GM12891 (cell line): ENCODE measurements around the gene AGBL3.
"Not testable (repeated sequence)": the region's sequence is repeated elsewhere in the genome, so short reads cannot be mapped to it uniquely, and the experiment has no call there.

Experiments
- DNase-seq: peaks from one replicate; pipeline ENCODE4 v3.0.0; 2011; ENCODE audit warnings: low spot score; ENCODE audit not compliant: insufficient read length
- FAIRE-seq: peaks from 2 replicates; lab custom pipeline; 2011; peaks lifted over from hg19 to GRCh38; lab: Jason Lieb, UNC
- PAX5 ChIP-seq: IDR thresholded peaks from 2 replicates; pipeline ENCODE4 v1.6.1; 2011; ENCODE audit warnings: low read length, moderate library complexity, mild to moderate bottlenecking; ENCODE audit not compliant: insufficient read depth, severe bottlenecking
- POLR2A ChIP-seq: IDR thresholded peaks from 2 replicates; pipeline ENCODE4 v1.6.1; 2011; ENCODE audit warnings: low read depth, low read length, control low read depth
- POLR2AphosphoS5 ChIP-seq: IDR thresholded peaks from 2 replicates; pipeline ENCODE4 v1.6.1; 2011; ENCODE audit warnings: low read depth, low read length, control low read depth
- POU2F2 ChIP-seq: IDR thresholded peaks from 2 replicates; pipeline ENCODE4 v1.6.1; 2011; ENCODE audit warnings: low read depth, mild to moderate bottlenecking, control low read depth, low read length, moderate library complexity
- SPI1 ChIP-seq: IDR thresholded peaks from 2 replicates; pipeline ENCODE4 v1.6.1; 2011; ENCODE audit warnings: low read depth, low read length, control low read depth
- TAF1 ChIP-seq: IDR thresholded peaks from 2 replicates; pipeline ENCODE4 v1.6.1; 2011; ENCODE audit warnings: low read depth, low read length, control low read depth

AGBL3 gene

GRCh38 chr7:135170274-135170997 lies 184.1 kb downstream of the AGBL3 start, which contains the start of gene CYREN:
CYREN (minus strand) TSS chr7:135170707; CDS start chr7:135168922, 1,785 bp downstream.
- peak; percentile 40; the same call in 1 of the 2 replicates for TF ChIP-seq TAF1
- TF ChIP-seq SPI1 = no peak
- no peak for TF ChIP-seq POU2F2
- TF ChIP-seq POLR2A = peak; percentile 53
- TF ChIP-seq POLR2AphosphoS5 = peak; percentile 58
- TF ChIP-seq PAX5 = peak; percentile 48
- FAIRE-seq (no peak), DNase-seq (peak; percentile 85)

- not testable (repeated sequence) for FAIRE-seq, DNase-seq
- peak; percentile 73 for TF ChIP-seq SPI1
These were observed 184.7 kb downstream of the AGBL3 start for GRCh38 chr7:135170998-135171481.

GRCh38 chr7:135171581-135172291 lies 185.4 kb downstream of the AGBL3 start:
- not testable (repeated sequence) for FAIRE-seq, DNase-seq

GRCh38 chr7:135173916-135174315 lies 187.6 kb downstream of the AGBL3 start:
- not testable (repeated sequence) for FAIRE-seq, DNase-seq

- DNase-seq (no peak), FAIRE-seq (no peak)
- no peak for TF ChIP-seq SPI1
- no peak for TF ChIP-seq POLR2AphosphoS5
- TF ChIP-seq POU2F2 = no peak
- no peak for TF ChIP-seq TAF1
- no peak for TF ChIP-seq POLR2A
- no peak for TF ChIP-seq PAX5
These were observed 188.6 kb downstream of the AGBL3 start for GRCh38 chr7:135174941-135175340.

- DNase-seq (no peak), FAIRE-seq (no peak)
- no peak for TF ChIP-seq PAX5
- no peak for TF ChIP-seq TAF1
- TF ChIP-seq POLR2A = no peak
- TF ChIP-seq POLR2AphosphoS5 = no peak
- TF ChIP-seq SPI1 = no peak
- TF ChIP-seq POU2F2 = no peak
These were observed 189.6 kb downstream of the AGBL3 start for GRCh38 chr7:135175931-135176330.

- TF ChIP-seq POLR2AphosphoS5 (no peak), POLR2A (no peak), SPI1 (no peak), POU2F2 (no peak), TAF1 (no peak), PAX5 (no peak)
- FAIRE-seq (no peak), DNase-seq (no peak)
These were observed 190.9 kb downstream of the AGBL3 start for GRCh38 chr7:135177028-135177696.

GRCh38 chr7:135178364-135178763 lies 192.1 kb downstream of the AGBL3 start:
- TF ChIP-seq PAX5 = no peak
- TF ChIP-seq POLR2AphosphoS5 = no peak
- TF ChIP-seq SPI1 = no peak
- TF ChIP-seq TAF1 = no peak
- no peak for TF ChIP-seq POU2F2
- TF ChIP-seq POLR2A = no peak
- FAIRE-seq = no peak
- DNase-seq = no peak

- FAIRE-seq (no peak), DNase-seq (no peak)
- no peak for TF ChIP-seq SPI1
- no peak for TF ChIP-seq POLR2AphosphoS5
These were observed 193.1 kb downstream of the AGBL3 start for GRCh38 chr7:135179321-135179925.

GRCh38 chr7:135180122-135180521 lies 193.8 kb downstream of the AGBL3 start:
- no peak for TF ChIP-seq PAX5
- TF ChIP-seq POLR2AphosphoS5 = no peak
- TF ChIP-seq SPI1 = no peak
- no peak for TF ChIP-seq TAF1
- TF ChIP-seq POLR2A = no peak; the same call in 1 of the 2 replicates
- no peak for TF ChIP-seq POU2F2
- FAIRE-seq = no peak

More at GRCh38 chr7:135180122-135180521, 193.8 kb downstream of the AGBL3 start:
- DNase-seq = no peak
